RWPE1 (cell line): ENCODE results near the gene SLC25A12.

Experiments
- CTCF ChIA-PET: fragments of 350-600 bp; sonication (Branson Sonifier 250); formaldehyde crosslinking; extraction: SDS; loops from one replicate; lab custom pipeline; 2021; lab: Yijun Ruan, JAX
- POLR2A ChIA-PET: fragments of 400-600 bp; formaldehyde crosslinking; extraction: SDS; loops from one replicate; lab custom pipeline; 2020; ENCODE audit warnings: antibody characterized with exemption; ENCODE audit not compliant: low non-redundant PET; lab: Yijun Ruan, JAX
- DNase-seq: peaks from one replicate; pipeline ENCODE4 v3.0.0; 2012; ENCODE audit warnings: low spot score
- H3K27ac ChIP-seq: fragments of 450-650 bp; 2 replicates; pipeline ENCODE4 v1.5.1; 2017
- TF ChIP-seq, protein P1 (sequence below): fragments of 450-650 bp; conservative IDR thresholded peaks from 2 replicates; pipeline ENCODE4 v1.5.1; 2017; ENCODE audit warnings: low read depth, mild to moderate bottlenecking

The SLC25A12 gene

GRCh38 chr2:171824086-171824485 is 70.0 kb downstream of the SLC25A12 start:
- DNase-seq = no peak
- POLR2A ChIA-PET = no interaction called here
- CTCF ChIA-PET = interaction anchor here (0.7 kb wide), 1 partner anchor 490 kb away, joined by 5 read pairs; no protein-coding TSS in a partner anchor
- TF ChIP-seq, protein P1, sequence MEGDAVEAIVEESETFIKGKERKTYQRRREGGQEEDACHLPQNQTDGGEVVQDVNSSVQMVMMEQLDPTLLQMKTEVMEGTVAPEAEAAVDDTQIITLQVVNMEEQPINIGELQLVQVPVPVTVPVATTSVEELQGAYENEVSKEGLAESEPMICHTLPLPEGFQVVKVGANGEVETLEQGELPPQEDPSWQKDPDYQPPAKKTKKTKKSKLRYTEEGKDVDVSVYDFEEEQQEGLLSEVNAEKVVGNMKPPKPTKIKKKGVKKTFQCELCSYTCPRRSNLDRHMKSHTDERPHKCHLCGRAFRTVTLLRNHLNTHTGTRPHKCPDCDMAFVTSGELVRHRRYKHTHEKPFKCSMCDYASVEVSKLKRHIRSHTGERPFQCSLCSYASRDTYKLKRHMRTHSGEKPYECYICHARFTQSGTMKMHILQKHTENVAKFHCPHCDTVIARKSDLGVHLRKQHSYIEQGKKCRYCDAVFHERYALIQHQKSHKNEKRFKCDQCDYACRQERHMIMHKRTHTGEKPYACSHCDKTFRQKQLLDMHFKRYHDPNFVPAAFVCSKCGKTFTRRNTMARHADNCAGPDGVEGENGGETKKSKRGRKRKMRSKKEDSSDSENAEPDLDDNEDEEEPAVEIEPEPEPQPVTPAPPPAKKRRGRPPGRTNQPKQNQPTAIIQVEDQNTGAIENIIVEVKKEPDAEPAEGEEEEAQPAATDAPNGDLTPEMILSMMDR = no peak
- no peak overlapping the region for H3K27ac ChIP-seq

GRCh38 chr2:171822525-171823322 is 71.3 kb downstream of the SLC25A12 start:
- no peak for DNase-seq
- H3K27ac ChIP-seq = no peak overlapping the region
- TF ChIP-seq, protein P1 = no peak
- CTCF ChIA-PET = no interaction called here
- POLR2A ChIA-PET = no interaction called here

DNA sequence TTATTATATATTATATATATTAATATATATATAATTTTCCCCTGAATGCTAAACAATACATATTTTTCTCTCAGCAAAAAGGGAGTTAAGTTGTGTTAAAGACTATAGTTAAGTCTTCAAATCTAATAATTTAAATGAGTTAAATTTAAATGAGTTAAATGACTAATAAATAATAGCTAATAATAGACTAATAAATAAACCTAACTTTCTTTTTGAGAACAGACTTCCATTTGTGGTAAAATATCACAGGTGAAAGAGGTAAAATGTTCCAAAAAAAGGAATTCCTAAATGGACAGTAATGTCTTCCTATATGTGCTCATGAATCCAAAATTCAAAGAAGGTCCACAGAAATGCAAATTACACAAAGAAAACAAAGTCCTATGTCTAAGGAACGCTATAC is 74.6 kb downstream of the SLC25A12 start:
- no peak overlapping the region for H3K27ac ChIP-seq
- no peak for DNase-seq
- TF ChIP-seq, protein P1 = no peak
- POLR2A ChIA-PET = no interaction called here
- CTCF ChIA-PET = interaction anchor here (0.6 to 0.7 kb wide), 2 partner anchors 298 to 386 kb away, joined by 3 read pairs; no protein-coding TSS in a partner anchor

DNA sequence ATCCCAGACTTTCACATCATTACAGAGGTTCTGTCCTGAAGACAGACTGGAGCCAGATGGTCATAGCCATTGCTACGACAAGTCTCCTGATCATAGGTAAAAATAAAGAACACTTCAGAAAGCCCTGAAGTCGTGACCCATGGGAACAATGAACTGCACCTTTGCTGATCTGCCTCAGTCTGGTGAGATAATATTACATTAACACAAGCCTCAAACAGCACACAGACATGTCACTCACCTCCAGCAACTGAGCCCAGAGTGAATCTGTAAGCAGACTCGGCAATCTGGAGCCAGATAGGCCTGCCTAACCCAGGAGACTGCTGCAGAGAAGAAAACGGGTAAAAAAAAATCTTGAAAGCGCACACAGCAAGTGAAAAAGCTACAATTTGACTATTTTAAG is 79.2 kb downstream of the SLC25A12 start:
- ChIA-PET POLR2A (no interaction called here), CTCF (interaction anchor here (0.7 kb wide), 1 partner anchor 108 kb away, joined by 3 read pairs; the partner anchor contains the start of gene HAT1)
- TF ChIP-seq, protein P1 = no peak
- no peak for DNase-seq
- no peak overlapping the region for H3K27ac ChIP-seq

- POLR2A ChIA-PET = no interaction called here
- TF ChIP-seq, protein P1 = no peak
- DNase-seq = no peak
- CTCF ChIA-PET = interaction anchor here (0.7 kb wide), 1 partner anchor 108 kb away, joined by 3 read pairs; the partner anchor contains the start of gene HAT1
- no peak overlapping the region for H3K27ac ChIP-seq
These were observed 79.9 kb downstream of the SLC25A12 start for GRCh38 chr2:171814174-171814573.

- POLR2A ChIA-PET = no interaction called here
- no peak for DNase-seq
- H3K27ac ChIP-seq = no peak overlapping the region
- TF ChIP-seq, protein P1 = no peak
- CTCF ChIA-PET = no interaction called here
These were observed 80.3 kb downstream of the SLC25A12 start for GRCh38 chr2:171813729-171814128.
